Brain pericyte (primary cell): ENCODE data around the gene BTBD9.

Source experiments
- DNase-seq: peaks from one replicate; pipeline ENCODE4 v3.0.0-alpha.2; 2012; ENCODE audit warnings: low read depth, low spot score

Gene BTBD9

DNA sequence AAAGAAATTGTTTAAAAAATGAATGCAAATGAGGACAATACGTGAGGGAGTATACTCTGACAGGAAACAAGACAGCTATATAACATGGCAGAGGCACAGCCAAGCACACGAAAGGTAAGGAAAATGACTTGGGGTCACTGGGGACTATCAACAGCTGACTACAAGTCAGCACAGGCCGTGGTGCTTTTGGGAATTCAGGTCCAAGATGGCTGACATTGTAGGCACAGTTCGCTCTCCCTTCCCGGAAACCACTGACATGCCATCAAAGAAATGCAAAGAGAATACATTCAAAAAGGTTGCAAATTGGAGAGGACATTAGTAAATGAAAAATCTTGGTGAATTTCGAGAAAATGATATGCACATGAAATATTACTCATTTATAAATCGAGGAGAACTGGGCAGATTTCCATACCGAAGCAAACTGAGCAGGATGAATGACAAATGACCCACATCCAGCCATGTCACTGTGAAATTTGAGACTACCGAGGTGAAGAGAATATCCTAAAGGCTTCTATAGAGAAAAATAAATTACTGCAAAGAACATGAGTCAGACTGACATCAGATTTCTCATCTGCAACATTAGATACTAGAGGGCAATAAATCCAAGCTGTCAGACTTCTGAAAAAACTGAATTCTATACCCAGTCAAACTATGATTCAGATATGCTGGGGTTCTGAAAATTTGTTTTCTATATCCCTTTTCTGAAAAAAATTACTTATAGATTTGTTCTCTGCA lies 391.1 kb downstream of the BTBD9 start:
- DNase-seq = no peak

DNA sequence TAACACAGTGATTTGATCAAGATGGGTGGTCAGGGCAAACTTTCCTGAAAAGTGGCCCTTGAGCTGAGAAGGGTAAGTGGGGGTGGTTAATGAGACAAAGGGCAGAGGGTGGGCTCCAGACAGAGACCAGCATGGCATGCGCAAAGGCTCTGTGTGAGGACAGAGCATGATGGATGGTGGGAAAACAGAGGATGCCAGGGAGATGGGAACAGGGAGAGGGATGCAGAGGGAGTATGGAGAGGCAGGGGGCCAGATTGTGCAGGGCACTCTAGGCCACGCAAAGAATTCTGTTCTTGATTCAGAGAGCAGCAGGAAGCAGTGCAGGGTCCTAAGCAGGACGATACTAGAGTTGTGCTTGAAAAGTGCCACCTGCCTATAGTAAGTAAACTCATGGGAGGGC lies 394.4 kb downstream of the BTBD9 start:
- no peak for DNase-seq

DNA sequence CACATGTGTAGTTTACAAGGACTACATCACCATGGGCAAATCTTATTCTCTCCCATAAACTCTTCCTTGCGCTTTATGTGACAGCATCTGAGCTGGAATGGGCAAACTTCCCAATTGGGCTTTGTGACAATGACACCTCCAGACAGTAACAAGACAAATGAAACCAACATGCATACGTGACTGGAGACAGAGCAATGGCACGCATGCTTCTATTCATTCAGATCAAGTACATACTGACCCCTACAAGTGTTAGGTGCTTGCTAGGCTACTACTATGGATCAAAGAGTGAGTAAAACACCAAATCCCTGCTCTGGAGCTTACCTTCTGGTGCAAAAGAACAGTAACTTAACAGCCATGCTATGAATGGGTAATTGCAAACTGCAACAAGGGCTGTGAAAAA lies 394.9 kb downstream of the BTBD9 start:
- no peak for DNase-seq

DNA sequence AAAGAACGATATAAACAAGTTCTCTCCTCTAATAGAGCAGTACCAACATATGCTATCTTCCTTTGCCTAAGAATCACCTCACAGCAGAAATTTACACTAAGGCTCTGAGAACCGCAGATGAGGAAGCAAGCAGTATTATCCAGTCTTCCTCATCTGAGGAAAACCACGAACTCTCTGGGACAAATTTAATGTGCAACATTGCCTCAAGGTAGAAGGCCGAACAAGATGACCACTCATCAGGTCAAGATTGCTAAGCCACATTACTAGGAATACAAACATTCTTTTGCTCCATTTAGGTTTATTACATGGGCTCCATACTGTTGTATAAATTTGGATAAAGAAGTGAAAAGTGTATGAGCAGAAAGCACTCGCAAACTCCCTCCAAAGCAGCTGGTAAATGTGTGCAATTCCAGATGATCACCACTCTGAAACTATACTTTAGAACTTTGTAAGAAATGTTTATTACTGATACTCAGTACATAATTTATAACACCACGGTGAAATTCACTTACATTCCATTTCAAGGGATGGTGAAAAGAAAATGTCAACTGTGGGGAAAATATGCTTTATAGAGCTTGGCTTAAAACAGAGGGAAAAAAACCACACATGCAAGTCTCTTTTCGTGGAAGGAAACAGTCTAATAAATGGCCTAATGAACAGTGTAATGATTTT lies 398.4 kb downstream of the BTBD9 start:
- no peak for DNase-seq

DNA sequence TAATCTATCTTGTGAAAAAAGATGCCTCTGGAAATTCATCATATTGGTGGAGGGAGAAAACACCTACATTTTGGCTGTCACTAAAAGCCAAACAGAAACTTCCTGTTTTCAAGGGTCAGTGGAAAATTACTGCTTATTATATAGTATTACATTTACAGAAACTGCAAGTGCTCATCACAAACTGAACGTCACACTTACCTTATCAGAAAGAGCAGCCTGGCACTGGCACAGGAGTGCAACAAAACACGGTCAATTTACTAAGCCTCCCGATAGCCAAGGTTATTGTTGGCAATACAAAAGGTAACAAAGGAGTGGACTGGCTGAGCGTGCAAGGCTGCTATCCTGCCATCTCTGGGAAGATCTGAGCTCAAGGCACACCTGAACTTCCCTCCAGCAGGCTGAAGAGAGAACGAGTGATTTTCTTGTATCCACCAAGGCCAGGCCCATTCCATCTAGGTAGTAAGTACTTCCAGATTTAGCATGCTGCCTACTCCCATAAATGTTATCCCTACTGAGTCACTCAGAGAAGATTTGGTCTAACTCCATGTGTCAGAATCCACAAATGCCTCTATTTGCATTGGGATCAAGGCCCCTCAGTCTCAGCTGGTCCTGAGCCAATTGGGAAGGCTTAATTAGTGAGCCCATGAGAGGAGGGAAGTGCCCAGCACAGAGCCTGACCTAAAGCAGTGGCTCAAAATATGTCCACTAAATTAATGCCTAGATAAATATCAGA lies 399.8 kb downstream of the BTBD9 start:
- DNase-seq = no peak

DNA sequence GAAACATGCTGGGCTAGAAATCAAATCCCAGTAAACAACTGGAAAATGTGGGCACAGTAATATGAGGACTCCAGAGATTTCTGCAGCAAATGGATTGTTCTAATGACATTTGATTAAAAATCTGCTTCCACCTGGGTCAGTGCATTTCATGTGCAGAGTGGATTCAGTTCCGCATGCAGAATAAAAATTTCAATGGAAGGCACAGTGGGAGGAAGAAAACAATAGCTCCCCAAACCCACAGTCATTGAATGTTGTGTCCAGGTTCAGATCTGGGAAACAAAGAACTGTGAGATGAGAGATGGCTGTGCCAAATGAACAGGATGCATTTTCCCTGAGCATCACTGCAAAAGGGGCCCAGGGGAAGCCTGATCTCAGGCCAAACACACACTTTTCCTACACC lies 403.1 kb downstream of the BTBD9 start:
- DNase-seq = no peak

DNA sequence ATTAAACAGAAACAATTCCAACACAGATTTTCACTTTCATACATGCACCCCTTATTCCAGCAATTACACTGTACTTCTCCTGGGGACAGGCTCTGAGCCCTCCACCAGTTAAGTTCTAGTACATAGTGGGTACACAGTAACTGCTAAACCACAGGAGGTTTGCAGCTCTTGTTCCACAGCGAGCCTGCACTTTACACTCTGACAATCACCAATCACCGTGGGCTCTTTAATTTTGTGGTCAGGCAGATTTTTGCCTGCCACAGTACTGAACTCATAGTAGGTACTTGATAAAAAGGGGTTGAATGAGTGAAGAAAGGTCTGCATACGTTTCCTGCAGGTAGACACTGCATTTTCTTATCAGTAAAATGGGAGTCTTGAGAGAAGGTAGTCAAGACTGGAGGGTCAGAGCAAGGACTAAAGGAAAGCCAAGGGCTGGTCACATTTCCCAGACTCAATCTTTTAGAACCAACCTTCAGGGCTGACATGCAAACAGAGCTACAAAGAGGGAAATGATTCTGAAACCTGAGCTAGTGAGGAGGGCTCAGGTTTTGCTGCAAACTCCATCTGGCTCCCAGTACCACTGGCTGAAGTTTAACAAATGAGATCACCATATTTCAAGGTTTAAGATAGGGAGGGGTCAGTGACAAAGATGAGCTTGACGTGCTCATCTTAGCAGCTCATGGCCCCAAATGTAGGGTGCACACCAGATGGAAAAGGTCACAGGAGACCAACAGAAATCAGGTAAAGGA lies 404.6 kb downstream of the BTBD9 start:
- no peak for DNase-seq

GRCh38 chr6:38234141-38234540 lies 405.6 kb downstream of the BTBD9 start:
- DNase-seq = no peak

- no peak for DNase-seq
Observed at GRCh38 chr6:38233161-38233791, 406.5 kb downstream of the BTBD9 start.

GRCh38 chr6:38225766-38226165 lies 414.0 kb downstream of the BTBD9 start:
- no peak for DNase-seq

GRCh38 chr6:38221251-38221650 lies 418.5 kb downstream of the BTBD9 start:
- no peak for DNase-seq

DNA sequence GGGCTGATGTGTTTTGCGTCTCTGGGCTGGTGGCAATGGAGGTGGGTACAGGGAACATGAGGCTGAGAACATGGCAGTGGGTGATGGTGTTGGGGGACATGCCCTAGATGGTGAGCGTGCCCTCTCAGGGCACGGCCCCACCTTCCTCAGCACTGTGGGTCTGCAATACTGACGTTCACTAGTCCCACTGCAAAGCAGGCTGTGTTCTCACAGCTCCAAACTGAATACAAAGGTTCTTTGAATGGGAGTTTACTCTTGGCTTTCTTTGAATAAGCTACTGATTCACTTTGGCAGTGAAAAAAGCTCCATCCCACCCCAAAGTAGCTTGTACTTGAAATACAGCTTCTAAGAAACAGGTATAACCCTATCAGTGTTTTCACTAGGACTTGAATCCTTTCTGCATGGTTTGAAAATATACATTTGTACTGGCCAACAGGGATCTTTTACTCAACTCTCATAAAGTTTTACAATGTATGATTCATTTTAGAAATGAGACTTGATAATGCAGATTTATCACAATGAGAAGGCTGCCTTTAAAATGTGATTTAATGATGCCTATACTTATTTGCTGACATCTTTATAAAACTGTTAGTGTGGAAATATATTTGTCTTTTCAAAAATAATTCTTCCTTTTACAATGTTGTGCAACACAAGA lies 419.5 kb downstream of the BTBD9 start:
- no peak for DNase-seq

DNA sequence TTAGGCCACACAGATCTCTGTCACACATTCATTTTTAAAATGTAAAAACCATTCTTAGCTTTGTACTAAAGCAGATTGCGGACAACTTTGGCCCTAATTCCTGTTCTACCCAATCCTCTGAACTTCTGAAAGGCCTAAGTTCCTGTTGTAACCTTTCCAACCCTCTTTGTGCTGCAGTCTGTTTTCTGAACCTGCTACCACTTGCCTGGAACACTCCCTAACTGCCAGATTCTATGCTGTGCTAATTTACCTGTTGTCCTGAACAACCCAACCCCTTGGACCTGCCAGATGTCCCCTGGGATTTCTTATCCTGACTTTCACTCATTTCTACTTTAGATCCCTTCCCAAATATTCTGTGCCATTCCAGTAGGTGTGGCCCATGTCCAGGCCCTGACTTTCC lies 421.5 kb downstream of the BTBD9 start:
- no peak for DNase-seq

DNA sequence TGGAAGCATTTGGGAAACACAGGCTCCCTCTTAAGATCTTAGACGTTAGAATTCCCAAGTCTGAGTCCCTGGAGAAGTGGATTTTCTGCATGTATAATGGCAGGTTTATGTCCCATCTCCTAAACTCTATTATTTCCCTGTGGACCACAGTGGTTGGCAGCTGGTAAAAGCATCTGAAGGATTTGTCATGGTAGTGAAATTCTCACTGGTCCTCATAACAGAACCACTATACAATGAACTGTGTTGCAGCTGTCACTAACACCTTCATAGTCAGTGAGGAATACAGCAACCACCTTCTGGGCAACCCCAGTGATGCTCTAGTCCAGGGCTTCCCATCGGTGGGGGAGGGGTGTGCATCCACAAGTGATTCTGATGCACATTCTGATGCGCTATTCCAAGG lies 423.3 kb downstream of the BTBD9 start:
- DNase-seq = no peak

DNA sequence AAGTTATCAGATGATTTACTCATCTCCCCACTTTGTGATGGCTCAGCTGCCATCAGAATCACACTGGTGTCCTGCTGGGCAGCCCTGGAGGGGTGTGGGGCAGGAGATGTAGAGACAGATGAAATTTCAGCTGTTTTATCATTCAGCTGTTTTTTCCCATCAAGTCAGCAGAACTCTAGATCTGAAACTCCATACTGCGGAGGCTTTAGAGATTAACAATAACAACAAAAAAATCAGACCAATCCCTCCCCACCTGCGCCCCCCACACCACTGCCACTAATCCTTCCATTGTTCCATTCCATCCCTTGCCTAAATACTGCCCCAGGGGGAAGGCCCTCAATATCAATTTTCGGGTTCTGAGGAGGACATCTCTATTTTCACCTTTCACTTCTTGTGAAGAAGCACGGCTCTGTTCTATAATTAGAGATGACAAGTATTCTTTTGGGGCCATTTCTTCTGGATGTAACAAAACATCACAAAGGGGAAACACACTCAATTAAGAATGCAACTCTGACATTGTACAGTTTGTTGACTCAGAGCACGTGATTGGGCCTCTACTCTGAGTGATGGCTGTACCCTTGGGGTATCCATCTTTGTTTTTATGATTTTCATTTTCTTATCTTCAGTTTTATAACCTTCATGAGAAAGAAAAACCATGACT lies 423.9 kb downstream of the BTBD9 start:
- DNase-seq = no peak

GRCh38 chr6:38215225-38215624 lies 424.5 kb downstream of the BTBD9 start:
- no peak for DNase-seq

DNA sequence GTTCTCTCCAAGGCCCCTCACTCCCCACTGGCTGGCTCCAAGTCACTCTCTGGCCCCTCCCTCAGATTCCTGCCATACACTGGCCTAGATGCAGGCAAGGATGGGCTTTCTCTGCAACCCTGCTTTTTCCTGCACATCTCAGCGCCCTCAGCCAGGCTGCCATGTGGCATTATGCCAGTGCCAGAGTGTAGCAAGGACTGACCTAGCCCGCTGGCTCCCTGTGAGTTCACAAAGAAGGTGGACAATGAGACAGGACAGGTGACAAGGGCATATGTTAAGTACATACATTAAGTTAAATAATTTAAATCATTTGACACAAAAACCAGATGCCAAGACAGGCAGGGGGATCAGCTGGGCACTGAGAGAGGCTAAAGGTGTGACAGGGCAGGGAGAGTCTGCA lies 425.6 kb downstream of the BTBD9 start:
- no peak for DNase-seq

DNA sequence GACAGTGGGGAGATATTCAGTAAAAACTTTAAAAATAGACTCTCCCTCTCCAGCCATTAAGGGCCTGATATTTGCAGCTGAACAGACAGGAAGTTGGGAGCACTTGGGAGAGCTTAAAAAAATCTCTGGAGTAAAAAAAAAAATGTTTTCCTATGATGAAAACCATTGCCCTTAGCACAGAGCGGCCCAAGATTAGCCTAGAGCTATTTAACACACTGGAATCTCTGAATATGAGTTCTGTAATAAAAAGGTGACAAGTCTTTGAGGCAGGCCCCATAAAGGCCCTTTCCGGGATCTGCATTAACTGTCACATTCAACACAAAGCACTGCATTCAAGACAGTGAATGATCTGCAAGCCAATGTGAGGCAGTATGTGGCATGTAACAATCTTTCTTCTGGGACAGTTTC lies 426.5 kb downstream of the BTBD9 start:
- no peak for DNase-seq

DNA sequence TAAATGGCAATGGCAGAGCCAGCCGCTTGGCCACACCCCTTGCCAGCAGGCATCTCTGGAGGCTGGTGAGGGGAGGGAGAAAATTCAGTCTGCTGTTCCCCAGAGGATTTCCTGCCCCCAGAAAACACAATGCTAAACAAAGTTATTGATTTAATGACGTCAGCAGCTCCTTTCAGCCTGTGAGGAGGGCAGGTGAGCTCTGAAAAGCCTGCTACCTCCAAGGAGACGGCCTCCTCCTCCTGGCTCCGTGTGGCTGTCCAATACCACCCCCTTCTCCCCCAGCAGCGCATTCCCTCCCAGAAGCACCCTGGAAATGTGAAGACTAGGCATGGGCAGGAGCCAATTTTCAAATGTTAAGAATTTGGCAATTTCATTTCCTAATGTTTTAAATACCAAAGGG lies 427.1 kb downstream of the BTBD9 start:
- DNase-seq = no peak

GRCh38 chr6:38212116-38212515 lies 427.6 kb downstream of the BTBD9 start:
- DNase-seq = no peak
